NB4 (cell line): ENCODE data around the gene SMIM5.

ENCODE experiments used
- POLR2A ChIP-seq: IDR thresholded peaks from 2 replicates; pipeline ENCODE4 v1.6.1; 2011; ENCODE audit warnings: mild to moderate bottlenecking; ENCODE audit not compliant: insufficient read length; ENCODE audit errors: extremely low read depth
- TF ChIP-seq, protein P1 (sequence below): IDR thresholded peaks from one replicate; pipeline ENCODE4 v1.5.1; 2012; ENCODE audit warnings: low read depth, low read length
- TF ChIP-seq, protein P2 (sequence below): IDR thresholded peaks from 2 replicates; pipeline ENCODE4 v1.6.1; 2011; ENCODE audit warnings: low read depth, low read length

DNA sequence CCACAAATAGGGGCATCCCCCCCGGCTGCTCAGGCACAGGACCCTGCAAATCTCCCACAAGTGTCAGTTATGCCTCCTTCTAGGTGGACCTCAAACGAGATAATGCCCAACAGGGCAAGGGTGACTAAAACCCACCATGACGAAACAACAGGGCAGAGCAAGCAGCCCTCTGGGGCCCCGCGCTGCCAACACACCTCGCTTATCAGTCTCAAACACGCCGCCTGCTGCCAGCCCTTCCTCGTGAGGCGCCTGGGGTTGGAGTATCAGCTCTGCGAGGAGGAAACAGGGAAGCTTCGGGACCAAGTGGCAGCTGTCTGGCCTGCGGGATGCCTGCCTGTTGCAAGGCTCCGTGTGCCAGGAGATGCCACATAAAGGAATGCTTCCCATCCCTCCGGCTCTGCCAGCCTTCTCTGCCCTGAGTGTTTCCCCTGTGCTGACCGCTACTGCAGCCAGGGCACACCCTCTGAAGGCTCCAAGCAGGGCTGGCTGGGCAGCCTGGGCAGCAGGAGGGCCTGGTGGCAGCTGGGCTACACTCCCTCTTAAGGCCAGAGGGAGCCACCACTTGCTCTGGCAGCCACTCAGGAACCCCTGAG lies 2.5 kb downstream of the SMIM5 start:
- no peak for TF ChIP-seq POLR2A
- TF ChIP-seq, protein P1, sequence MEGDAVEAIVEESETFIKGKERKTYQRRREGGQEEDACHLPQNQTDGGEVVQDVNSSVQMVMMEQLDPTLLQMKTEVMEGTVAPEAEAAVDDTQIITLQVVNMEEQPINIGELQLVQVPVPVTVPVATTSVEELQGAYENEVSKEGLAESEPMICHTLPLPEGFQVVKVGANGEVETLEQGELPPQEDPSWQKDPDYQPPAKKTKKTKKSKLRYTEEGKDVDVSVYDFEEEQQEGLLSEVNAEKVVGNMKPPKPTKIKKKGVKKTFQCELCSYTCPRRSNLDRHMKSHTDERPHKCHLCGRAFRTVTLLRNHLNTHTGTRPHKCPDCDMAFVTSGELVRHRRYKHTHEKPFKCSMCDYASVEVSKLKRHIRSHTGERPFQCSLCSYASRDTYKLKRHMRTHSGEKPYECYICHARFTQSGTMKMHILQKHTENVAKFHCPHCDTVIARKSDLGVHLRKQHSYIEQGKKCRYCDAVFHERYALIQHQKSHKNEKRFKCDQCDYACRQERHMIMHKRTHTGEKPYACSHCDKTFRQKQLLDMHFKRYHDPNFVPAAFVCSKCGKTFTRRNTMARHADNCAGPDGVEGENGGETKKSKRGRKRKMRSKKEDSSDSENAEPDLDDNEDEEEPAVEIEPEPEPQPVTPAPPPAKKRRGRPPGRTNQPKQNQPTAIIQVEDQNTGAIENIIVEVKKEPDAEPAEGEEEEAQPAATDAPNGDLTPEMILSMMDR: no peak
- TF ChIP-seq, protein P2, sequence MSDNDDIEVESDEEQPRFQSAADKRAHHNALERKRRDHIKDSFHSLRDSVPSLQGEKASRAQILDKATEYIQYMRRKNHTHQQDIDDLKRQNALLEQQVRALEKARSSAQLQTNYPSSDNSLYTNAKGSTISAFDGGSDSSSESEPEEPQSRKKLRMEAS: no peak
